Ascending aorta (tissue), 2 donors: ENCODE results near the gene TRA2B. TPM values are rescaled to one million over a fixed set of nuclear protein-coding genes. Genes with fewer than 3 reads are reported as not detected.
A peak's percentile ranks its signal among the peaks of the same experiment; 100 is the strongest.

Experiments
- DNase-seq, 2 donors: peaks; one replicate each; pipeline ENCODE4 v3.0.0-alpha.2; 2019; ENCODE audit warnings: low spot score in 2 of 2
- H3K27ac ChIP-seq, 2 donors: fragments of 200-600 bp; sonication (generic); one replicate each; pipeline ENCODE4 v1.5.1; 2016 to 2017; ENCODE audit warnings: mild to moderate bottlenecking in 1 of 2
- H3K27me3 ChIP-seq: fragments of 200-600 bp; sonication (generic); one replicate; pipeline ENCODE4 v1.5.1; 2017
- H3K36me3 ChIP-seq, 2 donors: fragments of 200-600 bp; sonication (generic); one replicate each; pipeline ENCODE4 v1.5.1; 2016
- H3K4me1 ChIP-seq, 2 donors: fragments of 200-600 bp; sonication (generic); one replicate each; pipeline ENCODE4 v1.5.1; 2016 to 2017; ENCODE audit warnings: mild to moderate bottlenecking in 1 of 2
- H3K4me3 ChIP-seq, 2 donors: fragments of 200-600 bp; sonication (generic); one replicate each; pipeline ENCODE4 v1.5.1; 2016 to 2017; ENCODE audit warnings: mild to moderate bottlenecking in 1 of 2
- H3K9me3 ChIP-seq, 2 donors: fragments of 200-600 bp; sonication (generic); one replicate each; pipeline ENCODE4 v1.5.1; 2016
- CTCF ChIP-seq, 3 experiments: fragments of 200-600 bp in 2 of 3; fragments of 450-650 bp in 1 of 3; sonication (generic) in 2 of 3; IDR thresholded peaks; one replicate each; pipeline ENCODE4 v1.5.1; 2016 to 2019; ENCODE audit warnings: antibody characterized with exemption in 3 of 3, mild to moderate bottlenecking in 1 of 3, moderate library complexity in 1 of 3
- intact Hi-C: fragments of 100-400 bp; cut with DNase I; formaldehyde crosslinking; loops from one replicate; pipeline ENCODE4 v1.15.1; 2023
- total RNA-seq: library from RNA; depleted of rRNA; stranded (reverse); fragments of >200 nt; gene quantifications from one replicate; pipeline ENCODE4 v1.1.0, GENCODE V29; 2016

Gene TRA2B
- total RNA-seq, 1 donor from 2014 or later = 138 TPM

GRCh38 chr3:185931777-185932612, 5.8 kb downstream of the TRA2B start:
- Histone ChIP-seq H3K36me3 (peaks cover 0 to 8% of the 10 kb centered on the region in 2 donors), H3K4me1 (peaks cover 17 to 48% of the 10 kb centered on the region in 2 donors), H3K9me3 (no peaks in the 10 kb centered on the region), H3K4me3 (peak overlapping the region; percentile 99), H3K27ac (peak overlapping the region in 1 of 2 donors; percentile 6), H3K27me3 (no peaks in the 10 kb centered on the region)
- no peak for TF ChIP-seq CTCF (IDR thresholded peaks at IDR 0.05)
- DNase-seq = no peak
- intact Hi-C loops = loop anchor here (10.0 kb wide), 2 partner anchors 853 to 1003 kb away; partner anchors contain the start of genes EIF4A2 and ST6GAL1

GRCh38 chr3:185930393-185931107, 7.3 kb downstream of the TRA2B start:
- intact Hi-C loops = loop anchor here (10.0 kb wide), 2 partner anchors 854 to 1004 kb away; partner anchors contain the start of genes EIF4A2 and ST6GAL1
- no peak for TF ChIP-seq CTCF (IDR thresholded peaks at IDR 0.05)
- no peak for DNase-seq
- Histone ChIP-seq H3K27ac (peak overlapping the region in 1 of 2 donors; percentile 19), H3K4me1 (peaks cover 17 to 58% of the 10 kb centered on the region in 2 donors), H3K36me3 (peaks cover under 1 to 20% of the 10 kb centered on the region in 2 donors), H3K4me3 (peak overlapping the region; percentile 25 to 38), H3K9me3 (no peaks in the 10 kb centered on the region), H3K27me3 (no peaks in the 10 kb centered on the region)

GRCh38 chr3:185929192-185930151, 8.3 kb downstream of the TRA2B start:
- DNase-seq = no peak

GRCh38 chr3:185928496-185928895, 9.3 kb downstream of the TRA2B start:
- H3K4me3 ChIP-seq = peak overlapping the region; percentile 32 to 38
- no peak overlapping the region for H3K27ac ChIP-seq
- H3K4me1 ChIP-seq = peaks cover 17 to 64% of the 10 kb centered on the region in 2 donors
- DNase-seq = no peak
- intact Hi-C loops = no loop called here
- TF ChIP-seq CTCF (IDR thresholded peaks at IDR 0.05) = no peak
- H3K36me3 ChIP-seq = peaks cover 20 to 40% of the 10 kb centered on the region in 2 donors
- H3K9me3 ChIP-seq = no peaks in the 10 kb centered on the region
- no peaks in the 10 kb centered on the region for H3K27me3 ChIP-seq

More at GRCh38 chr3:185929192-185930151, 8.3 kb downstream of the TRA2B start:
- no peaks in the 10 kb centered on the region for H3K9me3 ChIP-seq
- H3K27ac ChIP-seq = peak overlapping the region in 1 of 2 donors; percentile 19
- intact Hi-C loops = loop anchor here (10.0 kb wide), 2 partner anchors 855 to 1005 kb away; partner anchors contain the start of genes EIF4A2 and ST6GAL1
- H3K4me3 ChIP-seq = peak overlapping the region; percentile 32 to 38
- TF ChIP-seq CTCF (IDR thresholded peaks at IDR 0.05) = no peak
- H3K27me3 ChIP-seq = no peaks in the 10 kb centered on the region
- peaks cover 10 to 31% of the 10 kb centered on the region in 2 donors for H3K36me3 ChIP-seq
- H3K4me1 ChIP-seq = peaks cover 15 to 62% of the 10 kb centered on the region in 2 donors
